ENCODE results near the gene RXFP4.

The RXFP4 gene

DNA sequence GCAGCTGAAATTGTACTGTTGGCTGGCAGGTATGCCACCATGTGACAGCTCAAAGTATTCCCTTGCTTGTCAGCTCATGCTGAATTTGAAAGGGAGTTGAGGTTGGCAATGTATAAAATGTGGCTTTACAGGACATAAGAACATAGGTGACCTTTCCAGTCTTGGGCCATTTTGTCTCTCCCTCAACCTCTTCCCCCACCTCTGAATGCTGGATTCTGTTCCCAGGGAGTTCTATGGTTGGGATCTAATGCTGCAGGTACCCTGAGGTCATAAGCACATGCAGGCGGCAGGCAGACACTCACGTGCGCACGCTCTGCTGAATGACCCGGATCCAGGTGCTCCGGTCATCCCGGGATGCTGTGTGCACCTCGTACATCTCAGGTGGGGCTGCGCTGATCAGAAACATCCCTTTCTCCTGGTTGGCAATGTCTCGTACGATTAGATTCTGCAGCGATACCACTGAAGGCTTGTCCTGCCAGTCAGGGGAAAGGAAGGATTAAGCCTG, 16.0 kb downstream of the RXFP4 start:
- WGBS (ENCODE audit: insufficient coverage, insufficient read length): no CpG with 5 or more reads among the region's 12 CpGs
- Histone ChIP-seq H3K27me3 (ENCODE audit: control insufficient read depth, insufficient read depth, low read length) (no peaks in the 10 kb centered on the region), H3K9me3 (ENCODE audit: control insufficient read depth, insufficient read depth, low read length) (no peaks in the 10 kb centered on the region), H3K36me3 (ENCODE audit: control insufficient read depth, insufficient read depth, low read length) (peaks cover 31% of the 10 kb centered on the region), H3K4me3 (ENCODE audit: low read length) (no peak overlapping the region), H3K27ac (ENCODE audit: low read length) (no peak overlapping the region), H3K4me1 (ENCODE audit: control insufficient read depth, insufficient read depth, low read length) (no peaks in the 10 kb centered on the region)
- no peak for DNase-seq (ENCODE audit: low read depth, low spot score)

DNA sequence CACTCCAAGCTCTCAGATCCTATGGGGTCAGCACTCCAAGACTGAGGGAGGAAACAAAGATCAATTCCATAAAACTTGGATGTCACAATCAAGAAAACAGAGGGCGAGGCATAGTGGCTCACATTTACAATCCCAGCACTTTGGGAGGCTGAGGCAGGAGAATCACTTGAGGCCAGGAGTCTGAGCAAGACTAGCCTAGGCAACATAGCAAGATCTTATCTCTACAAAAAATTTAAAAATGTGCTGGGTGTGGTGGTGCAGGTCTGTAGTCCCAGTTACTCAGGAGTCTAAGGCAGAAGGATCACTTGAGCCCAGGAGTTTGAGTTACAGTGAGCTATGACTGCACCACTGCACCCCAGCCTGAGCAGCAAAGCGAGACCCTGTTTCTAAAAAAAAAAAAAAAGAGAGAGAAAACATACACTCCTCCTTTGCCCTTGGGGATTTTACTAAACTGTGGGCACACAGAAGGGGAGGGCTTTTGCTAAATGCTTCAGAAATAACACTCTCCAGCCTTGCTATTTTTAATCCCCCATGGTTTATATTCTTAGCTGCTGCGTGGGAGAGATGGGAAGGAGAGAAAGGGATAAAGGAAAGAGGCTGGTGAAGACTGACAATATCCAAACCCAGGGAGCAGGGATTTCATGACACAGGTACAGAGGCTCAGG, 18.8 kb downstream of the RXFP4 start:
- H3K4me3 ChIP-seq (ENCODE audit: low read length): no peak overlapping the region
- H3K9me3 ChIP-seq (ENCODE audit: control insufficient read depth, insufficient read depth, low read length): no peaks in the 10 kb centered on the region
- WGBS (ENCODE audit: insufficient coverage, insufficient read length): no CpG with 5 or more reads among the region's 3 CpGs
- no peak for DNase-seq (ENCODE audit: low read depth, low spot score)
- no peak overlapping the region for H3K27ac ChIP-seq (ENCODE audit: low read length)
- no peaks in the 10 kb centered on the region for H3K4me1 ChIP-seq (ENCODE audit: control insufficient read depth, insufficient read depth, low read length)
- no peaks in the 10 kb centered on the region for H3K27me3 ChIP-seq (ENCODE audit: control insufficient read depth, insufficient read depth, low read length)
- peaks cover 37% of the 10 kb centered on the region for H3K36me3 ChIP-seq (ENCODE audit: control insufficient read depth, insufficient read depth, low read length)

DNA sequence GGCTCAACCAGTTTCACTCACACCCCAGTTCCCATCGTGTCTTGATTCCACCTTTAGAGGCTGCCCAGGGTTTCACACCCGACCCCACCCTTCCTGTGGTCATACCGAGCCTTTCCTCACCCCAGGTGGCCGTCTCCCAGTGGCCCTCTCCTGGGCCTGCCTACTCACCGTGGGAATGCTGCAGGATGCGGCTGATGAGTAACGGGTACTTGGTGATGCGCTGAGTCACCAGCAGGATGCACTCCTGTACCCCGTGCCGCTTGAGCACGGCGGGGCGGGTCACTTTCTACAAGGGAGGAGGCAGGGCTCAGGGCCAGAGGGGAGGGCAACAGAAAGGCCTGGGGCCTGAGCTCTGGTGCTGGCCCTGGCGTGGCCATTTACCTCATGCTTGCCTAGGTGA, 20.5 kb downstream of the RXFP4 start:
- no CpG with 5 or more reads among the region's 14 CpGs for WGBS (ENCODE audit: insufficient coverage, insufficient read length)
- Histone ChIP-seq H3K4me1 (ENCODE audit: control insufficient read depth, insufficient read depth, low read length) (no peaks in the 10 kb centered on the region), H3K27me3 (ENCODE audit: control insufficient read depth, insufficient read depth, low read length) (no peaks in the 10 kb centered on the region), H3K4me3 (ENCODE audit: low read length) (no peak overlapping the region), H3K27ac (ENCODE audit: low read length) (no peak overlapping the region), H3K36me3 (ENCODE audit: control insufficient read depth, insufficient read depth, low read length) (peaks cover 45% of the 10 kb centered on the region), H3K9me3 (ENCODE audit: control insufficient read depth, insufficient read depth, low read length) (no peaks in the 10 kb centered on the region)
- no peak for DNase-seq (ENCODE audit: low read depth, low spot score)

DNA sequence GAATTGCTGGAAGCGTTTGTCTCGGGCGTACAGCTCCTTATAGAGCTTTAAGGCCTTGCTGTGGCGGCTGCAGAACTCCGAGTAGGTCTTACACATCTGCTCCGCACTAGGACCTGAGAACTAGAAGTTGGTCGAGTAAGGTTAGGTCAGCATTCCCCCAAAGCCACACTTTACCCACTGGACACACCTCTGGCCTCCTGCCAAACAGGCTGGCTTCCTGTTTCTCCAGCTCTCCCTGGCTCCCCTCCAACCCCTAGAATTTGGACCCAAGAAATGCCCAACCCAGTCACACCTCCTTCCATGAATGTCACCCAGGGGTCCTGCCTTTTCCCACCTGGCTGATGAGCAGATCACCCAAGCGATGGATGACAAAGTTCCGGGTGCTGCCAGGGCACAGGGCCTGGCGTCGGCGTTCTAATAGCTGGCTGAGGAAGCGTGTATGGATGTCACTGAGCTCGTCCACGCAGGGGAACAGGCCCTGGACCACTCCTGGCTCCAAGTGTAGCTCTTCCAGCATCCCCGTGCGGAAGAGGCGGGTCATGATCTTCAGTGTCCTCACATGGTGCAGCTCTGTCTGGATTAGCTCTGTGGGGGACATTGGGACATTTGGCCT, 21.3 kb downstream of the RXFP4 start:
- Histone ChIP-seq H3K4me3 (ENCODE audit: low read length) (no peak overlapping the region), H3K27ac (ENCODE audit: low read length) (no peak overlapping the region), H3K9me3 (ENCODE audit: control insufficient read depth, insufficient read depth, low read length) (no peaks in the 10 kb centered on the region), H3K36me3 (ENCODE audit: control insufficient read depth, insufficient read depth, low read length) (peaks cover 43% of the 10 kb centered on the region), H3K4me1 (ENCODE audit: control insufficient read depth, insufficient read depth, low read length) (peaks cover 2% of the 10 kb centered on the region; the same call in 1 of the 2 replicates), H3K27me3 (ENCODE audit: control insufficient read depth, insufficient read depth, low read length) (no peaks in the 10 kb centered on the region)
- WGBS (ENCODE audit: insufficient coverage, insufficient read length): no CpG with 5 or more reads among the region's 18 CpGs
- DNase-seq (ENCODE audit: low read depth, low spot score): no peak

DNA sequence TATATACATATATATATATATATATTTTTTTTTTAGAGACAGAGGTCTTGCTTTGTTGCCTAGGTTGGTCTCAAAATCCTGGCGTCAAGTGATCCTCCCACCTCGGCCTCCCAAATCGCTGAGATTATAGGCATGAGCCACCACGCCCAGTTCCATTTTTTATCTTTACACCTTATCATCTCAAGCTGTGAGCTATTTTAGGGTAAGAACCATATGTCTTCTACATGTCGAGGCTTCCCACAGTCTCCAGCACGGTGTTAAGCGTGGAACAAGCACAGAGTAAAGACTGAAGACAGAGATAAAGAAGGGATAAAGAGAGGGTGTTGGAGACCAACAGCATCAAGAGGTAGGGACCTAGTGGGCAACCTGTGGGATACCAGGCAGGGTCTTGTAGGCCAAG, 22.8 kb downstream of the RXFP4 start:
- no peak for DNase-seq (ENCODE audit: low read depth, low spot score)
- peaks cover 5% of the 10 kb centered on the region for H3K4me1 ChIP-seq (ENCODE audit: control insufficient read depth, insufficient read depth, low read length)
- no peaks in the 10 kb centered on the region for H3K27me3 ChIP-seq (ENCODE audit: control insufficient read depth, insufficient read depth, low read length)
- no CpG with 5 or more reads among the region's 7 CpGs for WGBS (ENCODE audit: insufficient coverage, insufficient read length)
- H3K4me3 ChIP-seq (ENCODE audit: low read length): no peak overlapping the region
- no peak overlapping the region for H3K27ac ChIP-seq (ENCODE audit: low read length)
- H3K36me3 ChIP-seq (ENCODE audit: control insufficient read depth, insufficient read depth, low read length): peaks cover 41% of the 10 kb centered on the region
- no peaks in the 10 kb centered on the region for H3K9me3 ChIP-seq (ENCODE audit: control insufficient read depth, insufficient read depth, low read length)

DNA sequence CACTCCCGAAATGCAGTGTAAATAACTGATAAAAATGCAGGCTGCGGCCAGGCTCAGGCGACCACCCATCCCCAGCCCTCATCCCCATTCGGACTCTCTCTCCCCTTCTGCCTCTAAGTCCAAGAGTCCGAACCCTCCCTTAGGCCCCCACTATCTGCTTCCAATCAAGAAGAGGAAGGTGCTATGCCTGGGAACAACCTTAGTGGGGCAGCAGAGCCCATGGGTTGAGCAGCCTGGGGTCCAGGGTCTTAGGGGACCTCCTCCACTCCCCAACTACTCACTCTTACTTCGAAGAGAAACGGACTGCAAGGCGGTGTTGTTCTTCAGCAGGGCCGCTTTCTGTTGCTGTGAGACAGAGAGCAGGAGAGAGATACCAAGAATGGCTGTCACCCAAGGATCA, 24.7 kb downstream of the RXFP4 start:
- H3K4me1 ChIP-seq (ENCODE audit: control insufficient read depth, insufficient read depth, low read length): peaks cover 5% of the 10 kb centered on the region
- H3K27ac ChIP-seq (ENCODE audit: low read length): no peak overlapping the region
- no peaks in the 10 kb centered on the region for H3K27me3 ChIP-seq (ENCODE audit: control insufficient read depth, insufficient read depth, low read length)
- no peak for DNase-seq (ENCODE audit: low read depth, low spot score)
- no peaks in the 10 kb centered on the region for H3K9me3 ChIP-seq (ENCODE audit: control insufficient read depth, insufficient read depth, low read length)
- no peak overlapping the region for H3K4me3 ChIP-seq (ENCODE audit: low read length)
- peaks cover 36% of the 10 kb centered on the region for H3K36me3 ChIP-seq (ENCODE audit: control insufficient read depth, insufficient read depth, low read length)
- WGBS (ENCODE audit: insufficient coverage, insufficient read length): no CpG with 5 or more reads among the region's 9 CpGs

DNA sequence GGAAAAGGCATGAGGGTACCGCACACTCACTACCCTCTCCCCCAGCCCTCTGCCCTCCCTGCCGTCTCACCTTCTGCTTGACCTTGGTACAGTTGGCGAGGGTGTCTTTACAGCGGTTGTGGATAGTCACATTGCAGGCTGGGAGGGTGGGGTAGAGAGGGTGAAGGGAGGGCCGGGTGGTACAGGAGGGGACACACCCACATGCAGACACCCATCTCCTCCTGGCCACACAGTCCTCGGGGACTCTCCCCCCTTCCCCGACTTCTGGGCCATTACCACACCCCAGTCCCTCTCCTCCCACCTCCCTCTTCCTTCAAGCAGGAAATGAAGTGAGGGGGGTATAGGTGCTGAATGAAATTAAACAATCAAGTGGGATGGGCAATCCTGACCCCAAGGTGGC, 25.3 kb downstream of the RXFP4 start:
- peaks cover 5% of the 10 kb centered on the region for H3K4me1 ChIP-seq (ENCODE audit: control insufficient read depth, insufficient read depth, low read length)
- no peak overlapping the region for H3K27ac ChIP-seq (ENCODE audit: low read length)
- no peaks in the 10 kb centered on the region for H3K9me3 ChIP-seq (ENCODE audit: control insufficient read depth, insufficient read depth, low read length)
- no peak overlapping the region for H3K4me3 ChIP-seq (ENCODE audit: low read length)
- no peak for DNase-seq (ENCODE audit: low read depth, low spot score)
- WGBS (ENCODE audit: insufficient coverage, insufficient read length): no CpG with 5 or more reads among the region's 7 CpGs
- peaks cover 32% of the 10 kb centered on the region for H3K36me3 ChIP-seq (ENCODE audit: control insufficient read depth, insufficient read depth, low read length)
- no peaks in the 10 kb centered on the region for H3K27me3 ChIP-seq (ENCODE audit: control insufficient read depth, insufficient read depth, low read length)

DNA sequence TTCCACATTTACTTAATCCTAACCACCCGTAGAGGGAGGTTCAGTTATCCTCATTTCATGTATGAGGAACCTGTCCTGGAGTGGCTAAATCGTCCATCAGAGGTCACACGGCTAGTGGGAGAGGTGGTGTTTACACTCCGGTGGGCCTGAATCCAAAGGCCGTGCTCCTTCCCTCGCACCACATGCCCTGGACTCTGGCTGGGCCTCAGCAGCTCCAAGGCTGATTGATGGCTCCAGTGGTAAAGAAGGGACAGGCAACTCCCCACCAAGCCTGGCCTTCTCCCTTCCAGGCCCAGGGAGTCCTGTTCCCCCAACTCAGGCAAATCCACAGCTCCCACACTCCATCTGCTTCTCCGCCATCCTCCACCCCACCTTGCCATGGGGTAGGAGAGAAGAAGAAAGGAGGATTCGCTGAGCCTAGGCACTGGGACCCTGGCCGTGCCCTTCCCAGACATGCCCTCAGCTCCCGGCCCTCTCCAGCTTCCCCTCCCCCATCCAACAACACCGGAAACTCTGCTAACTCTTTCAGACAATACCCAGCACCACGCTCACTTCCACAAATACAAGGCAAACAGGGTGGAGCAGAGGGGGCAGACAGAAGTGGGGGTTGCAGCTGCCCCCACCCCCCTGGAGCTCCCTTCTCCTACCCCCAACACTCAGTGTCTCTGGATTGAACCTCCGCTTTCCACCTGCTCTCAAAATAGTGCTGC, 26.1 kb downstream of the RXFP4 start:
- Histone ChIP-seq H3K4me3 (ENCODE audit: low read length) (no peak overlapping the region), H3K27me3 (ENCODE audit: control insufficient read depth, insufficient read depth, low read length) (no peaks in the 10 kb centered on the region)

DNA sequence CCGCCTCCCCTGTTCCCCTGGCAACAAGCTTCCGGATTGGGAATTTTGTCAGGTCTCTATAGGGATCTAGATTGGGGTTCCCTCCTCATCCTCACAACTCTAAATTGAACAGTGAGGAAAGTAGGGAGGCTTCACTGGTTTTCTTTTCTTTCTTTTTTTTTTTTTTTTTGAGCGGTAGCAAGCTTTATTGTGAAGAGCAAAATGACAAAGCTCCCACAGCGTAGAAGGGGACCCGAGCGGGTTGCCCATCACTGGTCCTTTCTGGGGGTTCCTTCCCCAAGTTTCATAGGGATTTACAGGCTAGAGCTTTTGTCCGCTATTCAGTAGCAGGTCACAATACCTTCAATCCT, 26.6 kb downstream of the RXFP4 start:
- no peaks in the 10 kb centered on the region for H3K27me3 ChIP-seq (ENCODE audit: control insufficient read depth, insufficient read depth, low read length)
- peaks cover 9% of the 10 kb centered on the region for H3K4me1 ChIP-seq (ENCODE audit: control insufficient read depth, insufficient read depth, low read length)
- peaks cover 21% of the 10 kb centered on the region for H3K36me3 ChIP-seq (ENCODE audit: control insufficient read depth, insufficient read depth, low read length)
- no peak overlapping the region for H3K4me3 ChIP-seq (ENCODE audit: low read length)
- DNase-seq (ENCODE audit: low read depth, low spot score): no peak
- no peak overlapping the region for H3K27ac ChIP-seq (ENCODE audit: low read length)
- no peaks in the 10 kb centered on the region for H3K9me3 ChIP-seq (ENCODE audit: control insufficient read depth, insufficient read depth, low read length)
- WGBS (ENCODE audit: insufficient coverage, insufficient read length): no CpG with 5 or more reads among the region's 7 CpGs

More for the DNA sequence above, 26.1 kb downstream of the RXFP4 start:
- no peak for DNase-seq (ENCODE audit: low read depth, low spot score)
- peaks cover 9% of the 10 kb centered on the region for H3K4me1 ChIP-seq (ENCODE audit: control insufficient read depth, insufficient read depth, low read length)
- no CpG with 5 or more reads among the region's 13 CpGs for WGBS (ENCODE audit: insufficient coverage, insufficient read length)
- no peak overlapping the region for H3K27ac ChIP-seq (ENCODE audit: low read length)
- H3K36me3 ChIP-seq (ENCODE audit: control insufficient read depth, insufficient read depth, low read length): peaks cover 26% of the 10 kb centered on the region
- H3K9me3 ChIP-seq (ENCODE audit: control insufficient read depth, insufficient read depth, low read length): no peaks in the 10 kb centered on the region

DNA sequence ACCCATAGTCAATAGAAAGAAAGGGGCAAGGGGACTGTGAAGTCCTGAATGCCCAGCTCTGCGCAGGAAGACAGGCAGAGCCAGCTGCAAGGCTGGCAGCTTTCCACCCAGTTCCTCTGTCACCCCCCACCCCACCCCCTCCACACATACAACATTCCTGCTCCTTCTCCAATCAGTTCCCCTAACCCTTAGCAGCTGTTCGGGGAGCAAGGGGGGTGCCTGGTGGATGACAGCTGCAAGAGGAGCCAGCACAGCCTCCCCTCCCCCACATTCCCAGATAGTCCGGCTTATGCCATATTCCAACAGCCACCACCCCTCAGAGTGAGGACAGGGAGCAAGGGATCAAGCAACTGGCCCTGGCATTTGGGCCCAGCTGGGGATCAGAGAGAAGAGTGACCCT, 27.2 kb downstream of the RXFP4 start:
- Histone ChIP-seq H3K4me3 (ENCODE audit: low read length) (no peak overlapping the region), H3K27ac (ENCODE audit: low read length) (no peak overlapping the region), H3K9me3 (ENCODE audit: control insufficient read depth, insufficient read depth, low read length) (no peaks in the 10 kb centered on the region), H3K27me3 (ENCODE audit: control insufficient read depth, insufficient read depth, low read length) (no peaks in the 10 kb centered on the region), H3K36me3 (ENCODE audit: control insufficient read depth, insufficient read depth, low read length) (peaks cover 20% of the 10 kb centered on the region), H3K4me1 (ENCODE audit: control insufficient read depth, insufficient read depth, low read length) (peaks cover 9% of the 10 kb centered on the region)
- no CpG with 5 or more reads among the region's 3 CpGs for WGBS (ENCODE audit: insufficient coverage, insufficient read length)
- no peak for DNase-seq (ENCODE audit: low read depth, low spot score)

All from iPS DF 6.9 (cell line).